H9 (cell line): Measurements from ENCODE around the gene TPRG1. TPM values are rescaled to one million over a fixed set of nuclear protein-coding genes. Genes with fewer than 3 reads are reported as not detected.

ENCODE experiments used
- DNase-seq: peaks from one replicate; pipeline ENCODE4 v3.0.0-alpha.2; 2017
- H2AFZ ChIP-seq: one replicate; pipeline ENCODE4 v1.6.1; 2013; ENCODE audit warnings: mild to moderate bottlenecking, low read length, control low read depth, moderate library complexity
- H2AK5ac ChIP-seq: 2 replicates; pipeline ENCODE4 v1.6.1; 2013; ENCODE audit warnings: low read length, control low read depth, mixed read lengths; ENCODE audit not compliant: insufficient read length
- H2BK120ac ChIP-seq: one replicate; pipeline ENCODE4 v1.6.1; 2013; ENCODE audit warnings: low read depth, mild to moderate bottlenecking, low read length, control low read depth, inconsistent platforms; ENCODE audit not compliant: poor library complexity, severe bottlenecking
- H2BK12ac ChIP-seq: 2 replicates; pipeline ENCODE4 v1.6.1; 2013; ENCODE audit warnings: low read length, control low read depth, mixed read lengths, low read depth; ENCODE audit not compliant: insufficient read length
- H2BK15ac ChIP-seq: 2 replicates; pipeline ENCODE4 v1.6.1; 2013; ENCODE audit warnings: low read depth, low read length, control low read depth
- H2BK20ac ChIP-seq: one replicate; pipeline ENCODE4 v1.6.1; 2013; ENCODE audit warnings: low read depth, mild to moderate bottlenecking, low read length, control low read depth, inconsistent platforms; ENCODE audit not compliant: poor library complexity, severe bottlenecking
- H2BK5ac ChIP-seq: 2 replicates; pipeline ENCODE4 v1.6.1; 2013; ENCODE audit warnings: low read length, control low read depth, mixed read lengths; ENCODE audit not compliant: insufficient read length
- H3K14ac ChIP-seq: 2 replicates; pipeline ENCODE4 v1.6.1; 2013; ENCODE audit warnings: low read length, control low read depth; ENCODE audit not compliant: insufficient read depth
- H3K18ac ChIP-seq: 2 replicates; pipeline ENCODE4 v1.6.1; 2013; ENCODE audit warnings: low read depth, mild to moderate bottlenecking, mixed read lengths, low read length, control low read depth; ENCODE audit not compliant: insufficient read length
- H3K23ac ChIP-seq: 2 replicates; pipeline ENCODE4 v1.6.1; 2013; ENCODE audit warnings: low read length, control low read depth, mixed read lengths, low read depth; ENCODE audit not compliant: insufficient read length
- H3K23me2 ChIP-seq: 2 replicates; pipeline ENCODE4 v1.6.1; 2013; ENCODE audit warnings: low read depth, mild to moderate bottlenecking, mixed read lengths, low read length, control low read depth; ENCODE audit not compliant: insufficient read length, poor library complexity, severe bottlenecking
- H3K27ac ChIP-seq: 2 replicates; pipeline ENCODE4 v1.5.1; 2013; ENCODE audit warnings: low read length, control low read depth, mixed read lengths, low read depth; ENCODE audit not compliant: insufficient read length
- H3K27me3 ChIP-seq: 2 replicates; pipeline ENCODE4 v1.6.1; 2013; ENCODE audit warnings: low read length, control low read depth, inconsistent platforms; ENCODE audit not compliant: insufficient read depth
- H3K4ac ChIP-seq: 2 replicates; pipeline ENCODE4 v1.6.1; 2013; ENCODE audit warnings: low read depth, mild to moderate bottlenecking, control low read depth, inconsistent platforms, low read length, moderate library complexity
- H3K4me1 ChIP-seq: 2 replicates; pipeline ENCODE4 v1.6.1; 2013; ENCODE audit warnings: low read length, control low read depth, inconsistent platforms; ENCODE audit not compliant: insufficient read depth
- H3K4me2 ChIP-seq: 2 replicates; pipeline ENCODE4 v1.6.1; 2013; ENCODE audit warnings: low read length, control low read depth, mixed read lengths; ENCODE audit not compliant: insufficient read length, insufficient read depth
- H3K56ac ChIP-seq: 2 replicates; pipeline ENCODE4 v1.6.1; 2013; ENCODE audit warnings: low read depth, mild to moderate bottlenecking, mixed read lengths, low read length, control low read depth; ENCODE audit not compliant: insufficient read length
- H3K79me1 ChIP-seq: 2 replicates; pipeline ENCODE4 v1.6.1; 2013; ENCODE audit warnings: low read depth, mild to moderate bottlenecking, moderate library complexity, low read length, control low read depth, inconsistent platforms; ENCODE audit not compliant: insufficient read depth, poor library complexity, severe bottlenecking
- H3K79me2 ChIP-seq: 2 replicates; pipeline ENCODE4 v1.6.1; 2013; ENCODE audit warnings: low read length, control low read depth, inconsistent platforms; ENCODE audit not compliant: insufficient read depth
- H3K9ac ChIP-seq: 2 replicates; pipeline ENCODE4 v1.6.1; 2013; ENCODE audit warnings: low read length, control low read depth, mixed read lengths; ENCODE audit not compliant: insufficient read length; ENCODE audit errors: extremely low read depth
- H3K9me3 ChIP-seq: one replicate; pipeline ENCODE4 v1.6.1; 2013; ENCODE audit warnings: low read depth, low read length, inconsistent platforms; ENCODE audit not compliant: control insufficient read depth
- H3T11ph ChIP-seq: one replicate; pipeline ENCODE4 v1.6.1; 2013; ENCODE audit warnings: mild to moderate bottlenecking, low read length, control low read depth, inconsistent platforms
- H4K20me1 ChIP-seq: one replicate; pipeline ENCODE4 v1.6.1; 2013; ENCODE audit not compliant: control insufficient read depth, insufficient read length, insufficient read depth
- H4K5ac ChIP-seq: 2 replicates; pipeline ENCODE4 v1.6.1; 2013; ENCODE audit warnings: low read depth, mild to moderate bottlenecking, mixed read lengths, low read length, control low read depth; ENCODE audit not compliant: insufficient read length
- H4K8ac ChIP-seq: replicated peaks from 2 replicates; pipeline ENCODE4 v1.6.1; 2013; ENCODE audit warnings: low read length, control low read depth, mixed read lengths, low read depth; ENCODE audit not compliant: insufficient read length
- H4K91ac ChIP-seq: 2 replicates; pipeline ENCODE4 v1.6.1; 2013; ENCODE audit warnings: low read depth, mild to moderate bottlenecking, moderate library complexity, mixed read lengths, low read length, control low read depth; ENCODE audit not compliant: insufficient read length
- H3K27ac Mint-ChIP-seq, 3 experiments: 2 replicates in 2 of 3; 3 replicates in 1 of 3; pipeline ENCODE4 v1.8.0; 2020 to 2021; ENCODE audit warnings: mixed read lengths in 3 of 3, mild to moderate bottlenecking in 1 of 3, moderate library complexity in 1 of 3
- H3K27me3 Mint-ChIP-seq: 2 replicates; pipeline ENCODE4 v1.8.0; 2021; ENCODE audit warnings: low read depth, mild to moderate bottlenecking, moderate library complexity, mixed read lengths
- H3K36me3 Mint-ChIP-seq, 3 experiments: 2 replicates in 2 of 3; 3 replicates in 1 of 3; pipeline ENCODE4 v1.8.0; 2020 to 2021; ENCODE audit warnings: low read depth in 3 of 3, mixed read lengths in 3 of 3; ENCODE audit not compliant: insufficient read depth in 1 of 3
- H3K4me1 Mint-ChIP-seq, 2 experiments: 2 replicates each; pipeline ENCODE4 v1.8.0; 2020; ENCODE audit warnings: mixed read lengths in 2 of 2
- H3K4me3 Mint-ChIP-seq, 2 experiments: 2 replicates in 1 of 2; 3 replicates in 1 of 2; pipeline ENCODE4 v1.8.0; 2020 to 2021; ENCODE audit warnings: mild to moderate bottlenecking in 2 of 2, mixed read lengths in 2 of 2, moderate library complexity in 1 of 2
- H3K9me3 Mint-ChIP-seq, 2 experiments: 2 replicates in 1 of 2; 3 replicates in 1 of 2; pipeline ENCODE4 v1.8.0; 2020; ENCODE audit warnings: mild to moderate bottlenecking in 2 of 2, mixed read lengths in 2 of 2, moderate library complexity in 1 of 2
- CTCF ChIP-seq: fragments of 200-600 bp; sonication (generic); conservative IDR thresholded peaks from 3 replicates; pipeline ENCODE4 v1.8.0; 2021; ENCODE audit warnings: antibody characterized with exemption, mild to moderate bottlenecking
- WGBS: extraction: QIAGEN DNeasy Blood & Tissue Kit; methylation state at CpG from one replicate; pipeline ENCODE4 v1.1.7; 2013; ENCODE audit warnings: missing lambda C conversion rate, low lambda C conversion rate, mixed read lengths; ENCODE audit not compliant: insufficient read length; ENCODE audit errors: extremely low coverage; 5-methylcytosine and 5-hydroxymethylcytosine counted together
- total RNA-seq: library from RNA; stranded (reverse); gene quantifications from 2 replicates; pipeline ENCODE4 v1.2.1, GENCODE V29; 2021

TPRG1 gene
- total RNA-seq, 1 experiment from 2014 or later, result 0.66 TPM

- Histone ChIP-seq H2BK5ac (no peak overlapping the region), H2AK5ac (no peak overlapping the region), H3K56ac (no peak overlapping the region), H3K4ac (no peak overlapping the region), H2BK12ac (no peak overlapping the region), H3K79me2 (no peaks in the 10 kb centered on the region), H4K91ac (no peak overlapping the region), H3K14ac (no peak overlapping the region), H3K9ac (no peak overlapping the region), H3K4me2 (no peak overlapping the region), H3K27me3 (no peaks in the 10 kb centered on the region), H3K23me2 (no peaks in the 10 kb centered on the region), H3K9me3 (no peaks in the 10 kb centered on the region), H3K23ac (no peak overlapping the region), H3T11ph (no peak overlapping the region), H3K79me1 (no peaks in the 10 kb centered on the region), H4K5ac (no peak overlapping the region), H4K8ac (no peak overlapping the region), H2AFZ (no peak overlapping the region), H2BK15ac (no peak overlapping the region), H2BK20ac (no peak overlapping the region), H4K20me1 (no peaks in the 10 kb centered on the region), H3K27ac (no peak overlapping the region), H3K4me1 (no peaks in the 10 kb centered on the region; the same call in 1 of the 2 replicates), H2BK120ac (no peak overlapping the region), H3K18ac (no peak overlapping the region)
- DNase-seq, result no peak
- no CpG with 5 or more reads among the region's 5 CpGs for WGBS
- no peak overlapping the region for H3K27ac Mint-ChIP-seq
- peaks cover 7 to 10% of the 10 kb centered on the region in 2 experiments for H3K4me1 Mint-ChIP-seq
- no peaks in the 10 kb centered on the region for H3K9me3 Mint-ChIP-seq
- no peaks in the 10 kb centered on the region; the same call in 1 of the 2 replicates for H3K27me3 Mint-ChIP-seq
- H3K4me3 Mint-ChIP-seq, result no peak overlapping the region
- no peak for TF ChIP-seq CTCF
- H3K36me3 Mint-ChIP-seq, result no peaks in the 10 kb centered on the region
Measured at GRCh38 chr3:189360291-189360690, 188.5 kb downstream of the TPRG1 start.
